ENCODE data around the gene RAB3D.
"Not testable (repeated sequence)": the region's sequence is repeated elsewhere in the genome, so short reads cannot be mapped to it uniquely, and the experiment has no call there.

RAB3D gene

GRCh38 chr19:11338569-11339253 is 746 bp downstream of the RAB3D start:
- peak; percentile 49 for DNase-seq

- DNase-seq = no peak
Measured at GRCh38 chr19:11338121-11338520, 1.3 kb downstream of the RAB3D start.

DNA sequence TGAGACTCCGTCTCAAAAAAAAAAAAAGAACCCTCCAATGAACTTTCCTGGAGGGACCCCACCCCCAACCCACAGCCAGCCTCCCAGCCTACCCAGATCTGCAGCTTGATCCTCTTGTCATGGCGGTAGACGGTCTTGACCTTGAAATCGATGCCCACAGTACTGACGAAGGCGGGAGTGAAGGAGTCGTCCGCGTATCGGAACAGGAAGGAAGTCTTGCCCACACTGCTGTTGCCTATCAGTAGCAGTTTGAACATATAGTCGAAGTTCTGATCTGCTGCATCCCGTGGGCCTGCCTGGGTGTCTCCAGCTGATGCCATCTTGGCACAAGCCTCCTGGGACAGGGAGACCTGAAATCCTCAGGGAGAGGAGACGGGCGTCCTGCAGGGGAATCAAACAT is 2.4 kb downstream of the RAB3D start:
- DNase-seq = no peak

DNA sequence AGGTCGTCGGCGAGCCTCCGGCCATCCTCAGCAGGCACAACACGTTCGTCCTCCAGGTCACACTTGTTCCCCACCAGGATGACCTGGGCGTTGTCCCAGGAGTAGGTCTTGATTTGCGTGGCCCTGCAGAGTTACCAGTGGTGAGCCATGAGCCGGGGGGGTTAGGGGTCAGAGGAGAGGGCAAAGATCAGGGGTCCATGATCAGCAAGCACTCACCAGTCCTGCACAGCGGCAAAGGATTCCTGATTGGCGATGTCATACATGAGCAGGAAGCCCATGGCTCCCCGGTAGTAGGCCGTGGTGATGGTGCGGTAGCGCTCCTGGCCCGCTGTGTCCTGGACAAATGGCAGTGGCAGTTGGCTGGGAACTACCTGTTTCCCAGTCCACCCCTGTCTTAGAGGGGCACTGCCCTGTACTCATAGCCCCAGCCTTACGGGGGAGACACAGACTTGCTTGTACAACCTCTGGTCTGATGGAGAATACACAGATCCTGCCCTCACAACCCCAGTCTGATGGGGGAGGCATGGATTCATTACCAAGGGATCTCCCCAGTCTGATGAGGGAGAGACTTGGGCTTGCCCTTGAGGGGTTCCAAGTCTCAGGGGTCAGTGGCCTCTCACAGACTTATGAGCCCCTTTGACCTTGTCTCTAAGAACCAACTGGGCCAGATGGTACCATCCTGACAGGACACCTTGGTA is 3.9 kb downstream of the RAB3D start:
- no peak for DNase-seq

DNA sequence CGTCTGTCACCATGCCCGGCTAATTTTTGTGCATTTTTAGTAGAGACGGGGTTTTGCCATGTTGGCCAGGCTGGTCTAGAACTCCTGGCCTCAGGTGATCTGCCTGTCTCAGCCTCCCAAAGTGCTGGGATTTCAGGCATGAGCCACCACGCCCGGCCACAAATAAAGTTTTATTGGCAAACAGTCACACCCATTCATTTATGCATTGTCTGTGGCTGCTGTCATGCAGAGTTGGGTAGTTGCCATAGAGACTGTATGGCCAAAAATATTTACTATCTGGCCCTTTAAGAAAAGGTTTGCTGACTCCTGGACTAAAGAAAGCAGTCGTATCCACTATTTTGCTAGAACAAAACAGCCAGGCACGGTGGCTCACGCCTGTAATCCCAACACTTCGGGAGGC is 5.6 kb downstream of the RAB3D start:
- DNase-seq = not testable (repeated sequence)

DNA sequence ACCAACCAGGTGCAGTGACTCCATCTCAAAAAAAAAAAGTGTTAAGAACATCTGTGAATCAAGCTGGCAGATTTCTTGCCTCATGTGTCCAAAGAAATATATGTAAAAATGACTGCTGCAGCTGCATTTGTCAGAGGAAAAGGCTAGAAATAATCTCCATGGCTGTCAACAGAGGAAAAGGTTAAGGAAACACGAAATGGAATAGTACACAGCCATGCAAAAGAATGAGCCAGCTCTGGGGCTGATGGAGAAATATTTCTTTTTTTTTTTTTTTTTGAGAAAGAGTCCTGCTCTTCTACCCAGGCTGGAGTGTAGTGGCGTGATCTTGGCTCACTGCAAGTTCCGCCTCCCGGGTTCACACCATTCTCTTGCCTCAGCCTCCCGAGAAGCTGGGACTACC is 6.6 kb downstream of the RAB3D start:
- no peak for DNase-seq

- no peak for DNase-seq
Measured at GRCh38 chr19:11331502-11331901, 8.0 kb downstream of the RAB3D start.

DNA sequence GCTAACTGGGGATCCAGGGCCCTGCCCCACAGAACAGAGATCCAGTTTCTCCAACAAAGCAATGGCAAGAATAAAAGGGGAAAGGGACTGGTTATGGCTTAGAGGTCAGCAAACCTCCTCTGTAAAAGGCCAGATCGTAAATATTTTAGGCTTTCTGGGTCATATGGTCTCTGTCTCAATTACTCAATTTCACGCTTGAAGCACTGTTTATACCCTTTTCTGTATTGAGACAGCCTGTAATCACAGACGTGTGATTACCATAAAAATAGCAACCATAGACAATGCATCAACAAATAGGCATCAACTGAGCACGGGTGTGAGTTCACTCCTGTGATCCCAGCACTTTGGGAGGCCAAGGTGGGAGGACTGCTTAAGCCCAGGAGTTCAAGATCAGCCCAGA is 9.3 kb downstream of the RAB3D start:
- no peak for DNase-seq

DNA sequence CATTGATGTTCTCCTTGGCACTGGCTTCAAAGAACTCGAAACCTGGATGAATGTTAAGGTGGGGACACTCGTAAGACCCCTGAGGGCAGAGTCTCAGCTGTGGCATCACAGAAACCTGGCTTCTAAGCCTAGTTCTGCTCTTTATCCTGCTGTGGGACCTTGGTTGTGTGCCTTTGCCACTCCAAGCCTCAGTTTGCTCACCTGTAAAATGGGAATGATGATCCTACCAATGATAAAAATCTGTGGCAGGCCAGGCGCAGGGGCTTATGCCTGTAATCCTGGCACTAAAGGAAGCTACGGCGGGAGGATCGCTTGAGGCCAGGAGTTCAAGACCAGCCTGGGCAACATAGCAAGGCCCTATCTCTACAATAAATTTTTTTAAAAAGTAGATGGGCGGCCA is 13.9 kb downstream of the RAB3D start:
- DNase-seq = no peak

DNA sequence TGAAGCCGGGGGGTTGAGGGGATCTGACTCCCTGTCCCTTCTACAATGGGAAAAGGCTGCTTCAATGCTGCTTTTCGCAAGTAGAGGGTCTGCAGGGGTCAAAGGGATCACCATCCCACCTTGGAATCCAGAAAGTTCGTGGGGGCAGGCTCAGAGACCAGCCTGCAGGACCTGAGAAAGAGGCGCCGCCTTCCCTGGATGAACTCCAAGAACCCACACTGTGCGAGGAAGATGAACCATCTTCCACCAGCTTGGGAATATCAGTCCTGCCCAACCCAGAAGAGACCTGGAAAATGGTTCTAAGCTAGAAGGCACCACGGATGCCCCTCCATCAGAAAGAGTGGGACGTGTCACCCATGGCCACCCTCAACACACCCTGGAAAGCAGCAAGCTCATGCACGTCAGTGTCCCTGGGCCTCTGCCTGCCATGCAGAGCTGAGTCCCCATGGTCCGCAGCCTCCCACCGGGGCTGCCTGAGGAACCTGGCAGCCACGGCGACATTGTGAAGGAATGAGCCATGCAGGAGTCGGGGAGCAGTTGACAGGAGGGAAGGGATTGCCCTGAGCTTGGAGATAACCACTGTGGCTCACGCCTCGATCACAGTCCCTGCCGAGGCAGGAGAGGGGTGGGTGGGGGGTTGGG is 14.6 kb downstream of the RAB3D start:
- DNase-seq = no peak

GRCh38 chr19:11324079-11324661 is 15.3 kb downstream of the RAB3D start:
- peak; percentile 59 for DNase-seq

DNA sequence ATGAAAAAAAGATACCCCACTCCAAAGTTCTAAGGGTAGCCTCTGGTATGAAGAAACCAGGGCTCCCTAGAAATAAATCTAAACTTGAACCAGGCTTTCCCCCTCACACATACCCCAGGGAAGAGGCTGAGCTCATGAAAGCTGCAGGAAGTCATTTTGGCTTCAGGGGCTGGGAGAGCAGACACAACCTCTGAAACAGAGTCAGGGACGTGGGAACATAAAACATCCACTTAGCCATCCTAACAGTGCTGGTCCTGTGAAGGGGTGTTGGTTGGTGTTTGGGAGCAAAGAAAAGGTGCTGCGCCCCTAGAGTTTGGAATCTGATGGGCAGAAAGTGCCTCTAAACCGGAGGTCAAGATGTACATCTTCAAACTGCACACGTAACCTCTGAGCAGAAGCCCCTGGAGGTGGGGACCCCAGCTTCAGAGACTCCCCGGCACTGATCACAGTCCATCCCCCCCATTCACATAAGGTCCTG is 15.8 kb downstream of the RAB3D start:
- no peak for DNase-seq

GRCh38 chr19:11322269-11323024 is 17.0 kb downstream of the RAB3D start:
- DNase-seq = no peak

- DNase-seq = no peak
Measured at GRCh38 chr19:11321191-11322126, 18.0 kb downstream of the RAB3D start.

- DNase-seq = not testable (repeated sequence)
Measured at GRCh38 chr19:11320278-11320995, 19.0 kb downstream of the RAB3D start.

- no peak for DNase-seq
Measured at GRCh38 chr19:11306337-11306736, 33.1 kb downstream of the RAB3D start.

- no peak for DNase-seq
Measured at GRCh38 chr19:11304936-11305335, 34.5 kb downstream of the RAB3D start.

DNA sequence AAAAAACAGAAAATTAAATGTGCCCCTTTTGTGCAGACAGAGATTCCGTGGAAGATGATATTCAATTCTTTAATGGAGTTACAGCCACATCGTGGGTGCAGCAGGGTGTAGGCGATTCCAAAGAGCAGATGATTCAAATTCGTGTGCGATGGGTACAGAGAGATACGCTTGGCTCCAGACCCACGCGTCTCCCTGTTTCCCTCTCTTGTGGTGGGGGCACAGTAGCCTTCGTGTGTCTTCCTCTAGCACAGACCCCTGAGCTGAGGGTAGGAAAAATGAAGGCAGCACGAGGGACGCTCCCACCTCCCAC is 38.7 kb downstream of the RAB3D start:
- DNase-seq = no peak

- DNase-seq = no peak
Measured at GRCh38 chr19:11299946-11300810, 39.3 kb downstream of the RAB3D start.

DNA sequence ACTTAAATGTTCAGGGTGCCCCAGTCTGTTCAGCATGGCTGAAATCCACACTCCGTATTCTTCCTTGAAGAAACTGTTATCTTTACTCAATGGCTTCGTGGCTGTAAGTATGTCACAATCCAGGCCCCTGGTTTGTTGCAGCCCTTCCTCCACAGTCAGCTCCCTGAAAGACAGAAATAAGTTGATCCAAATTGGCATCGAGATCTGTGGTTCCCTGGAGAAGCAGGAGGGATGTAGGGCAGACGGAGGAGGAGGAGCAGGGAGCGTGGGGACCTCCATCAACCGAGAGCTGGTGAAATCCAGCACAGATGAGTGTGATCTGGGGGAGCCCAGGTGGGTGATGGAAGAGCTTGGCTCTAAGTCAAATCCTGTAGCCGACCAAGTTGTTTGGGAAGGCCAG is 43.2 kb downstream of the RAB3D start:
- no peak for DNase-seq

Data from right kidney (tissue), 1 donor.